ENCODE data around the gene CHRNB1.

DNA sequence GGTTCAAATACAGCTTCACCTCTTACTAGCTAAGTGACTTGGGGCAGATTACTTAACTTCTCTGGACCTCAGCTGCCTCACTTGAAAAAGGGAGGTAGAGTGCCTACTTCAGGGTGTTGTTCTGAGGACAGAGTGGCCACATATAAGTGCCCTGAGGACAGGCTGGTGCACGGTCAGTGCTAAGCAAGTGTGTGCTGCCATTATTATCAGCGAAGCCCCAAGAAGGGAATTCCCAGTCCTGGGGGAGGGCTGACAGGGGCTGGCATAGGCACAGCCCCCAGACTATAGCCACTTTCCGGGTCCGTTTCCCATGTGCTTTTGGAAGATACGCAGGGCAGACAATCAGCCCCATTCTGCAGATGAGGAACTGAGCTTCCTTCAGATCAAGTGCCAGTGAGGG, 32.1 kb downstream of the CHRNB1 start:
- TF ChIP-seq CTCF (IDR thresholded peaks at IDR 0.05) (no peak), EZH2 (IDR thresholded peaks at IDR 0.05; ENCODE audit: borderline replicate concordance, insufficient read depth, low read depth, low read length, poor library complexity, severe bottlenecking) (no peak)
